GM12872 (cell line): ENCODE data around the gene DGLUCY.

Experiments used
- CTCF ChIP-seq: IDR thresholded peaks from 3 replicates; pipeline ENCODE4 v1.5.1; 2011; ENCODE audit warnings: low read depth, mild to moderate bottlenecking, low read length, moderate library complexity; ENCODE audit not compliant: insufficient read depth

The DGLUCY gene

DNA sequence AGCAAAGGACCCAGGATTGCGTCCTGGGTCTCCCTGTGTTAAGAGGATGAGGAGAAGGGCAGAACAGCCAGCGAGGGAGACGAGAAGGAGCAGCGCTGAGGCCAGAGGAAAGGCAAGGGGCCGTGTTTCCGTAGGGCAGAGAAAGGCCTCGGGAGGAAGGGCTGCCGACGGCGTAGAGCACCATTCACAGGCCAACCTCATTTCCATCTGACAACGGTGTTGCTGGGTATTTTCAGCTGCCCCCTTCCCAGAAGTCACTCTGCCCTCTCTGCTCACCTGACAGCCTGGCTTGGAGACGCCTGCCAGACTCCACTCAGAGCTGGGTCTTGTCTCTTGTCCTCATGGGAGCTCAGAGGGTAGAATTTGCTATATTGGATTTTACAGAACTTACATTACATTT is 79.2 kb downstream of the DGLUCY start:
- TF ChIP-seq CTCF = no peak

DNA sequence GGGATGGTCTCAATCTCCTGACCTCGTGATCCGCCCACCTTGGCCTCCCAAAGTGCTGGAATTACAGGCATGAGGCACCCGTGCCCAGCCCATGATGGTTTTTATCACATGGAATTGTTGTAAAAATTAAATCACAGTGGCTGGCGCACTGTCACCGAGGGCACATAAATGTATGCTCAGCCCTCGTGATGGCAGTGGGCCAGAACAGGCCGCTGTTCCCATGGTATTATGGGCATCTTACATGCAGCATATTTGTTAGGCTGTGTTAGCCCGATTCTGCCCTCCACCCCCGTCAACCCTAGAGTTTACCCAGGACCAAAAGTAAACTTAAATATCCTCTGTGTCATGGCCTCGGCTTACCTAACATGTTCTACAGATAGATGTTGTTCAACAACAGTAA is 82.0 kb downstream of the DGLUCY start:
- TF ChIP-seq CTCF = no peak

DNA sequence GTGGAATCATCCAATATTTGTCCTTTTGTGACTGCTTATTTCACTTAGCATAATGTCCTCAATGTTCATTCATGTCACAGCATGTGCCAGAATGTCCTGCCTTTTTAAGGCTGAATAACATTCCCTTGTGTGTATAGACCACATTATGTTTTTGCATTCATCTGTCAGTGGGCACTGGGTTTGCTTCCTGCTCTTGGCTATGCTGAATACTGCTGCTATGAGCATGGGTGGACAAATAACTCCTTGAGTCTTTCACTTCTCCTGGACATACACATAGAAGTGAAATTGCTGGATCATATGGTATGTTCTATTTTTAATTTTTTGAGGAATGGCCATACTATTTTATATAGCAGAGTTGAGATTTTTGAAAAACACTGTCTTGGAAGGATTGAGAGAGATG is 83.8 kb downstream of the DGLUCY start:
- TF ChIP-seq CTCF = no peak

GRCh38 chr14:91202234-91202974 is 88.5 kb downstream of the DGLUCY start:
- no peak for TF ChIP-seq CTCF

DNA sequence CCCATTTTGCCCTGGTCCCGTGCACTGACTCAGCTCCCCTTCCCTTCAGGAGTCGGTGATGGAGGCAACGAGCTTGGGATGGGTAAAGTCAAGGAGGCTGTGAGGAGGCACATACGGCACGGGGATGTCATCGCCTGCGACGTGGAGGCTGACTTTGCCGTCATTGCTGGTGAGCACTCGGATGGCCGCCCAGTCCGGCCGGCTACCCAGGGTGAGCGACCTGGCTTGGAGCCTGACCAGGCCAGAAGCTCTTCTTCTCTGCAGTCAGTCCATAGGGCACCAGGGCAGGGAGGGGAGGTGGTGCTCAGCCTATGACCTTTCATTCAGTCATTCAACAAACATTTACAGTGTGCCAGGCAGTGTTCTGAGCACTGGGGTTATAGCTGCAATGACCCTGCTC is 90.8 kb downstream of the DGLUCY start:
- TF ChIP-seq CTCF = no peak

DNA sequence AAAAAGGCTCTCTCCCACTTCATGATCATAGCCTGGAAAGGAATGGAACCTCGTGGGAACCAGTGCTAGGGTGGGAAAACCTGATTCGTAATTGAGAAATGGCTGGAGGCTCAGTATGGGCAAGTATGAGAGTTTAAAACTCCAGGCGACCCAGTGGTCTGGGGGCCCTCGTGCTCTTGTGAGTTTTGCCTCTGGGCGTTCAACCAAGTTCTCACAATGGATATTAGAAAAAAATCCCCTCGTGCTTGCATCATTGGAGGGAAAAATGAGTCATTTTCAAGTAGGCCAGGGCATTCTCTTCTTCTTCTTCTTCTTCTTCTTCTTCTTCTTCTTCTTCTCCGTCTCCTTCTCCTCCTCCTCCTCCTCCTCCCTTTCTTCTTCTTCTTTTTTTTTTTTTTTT is 91.6 kb downstream of the DGLUCY start:
- no peak for TF ChIP-seq CTCF

DNA sequence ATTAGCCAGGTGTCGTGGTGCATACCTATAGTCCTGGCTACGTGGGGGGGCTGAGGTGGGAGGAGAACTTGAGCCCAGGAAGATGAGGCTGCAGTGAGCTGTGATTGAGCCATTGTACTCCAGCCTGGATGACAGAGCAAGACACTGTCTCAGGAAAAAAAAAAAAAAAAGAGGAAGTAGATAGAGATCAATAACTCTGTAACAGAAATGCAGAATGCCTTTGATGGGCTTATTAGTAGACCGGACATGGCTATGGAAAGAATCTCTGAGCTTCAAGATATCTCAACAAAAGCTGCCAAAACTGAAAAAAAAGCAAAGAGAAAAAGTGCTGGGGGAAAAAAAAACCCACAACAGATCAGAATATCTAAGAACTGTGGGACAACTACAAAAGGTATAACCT is 93.1 kb downstream of the DGLUCY start:
- no peak for TF ChIP-seq CTCF
